Measurements from ENCODE around the gene RNF166. TPM values are rescaled to one million over a fixed set of nuclear protein-coding genes. Genes with fewer than 3 reads are reported as not detected.

Gene RNF166
- total RNA-seq, 1 donor from 2014 or later = 26.5 TPM

DNA sequence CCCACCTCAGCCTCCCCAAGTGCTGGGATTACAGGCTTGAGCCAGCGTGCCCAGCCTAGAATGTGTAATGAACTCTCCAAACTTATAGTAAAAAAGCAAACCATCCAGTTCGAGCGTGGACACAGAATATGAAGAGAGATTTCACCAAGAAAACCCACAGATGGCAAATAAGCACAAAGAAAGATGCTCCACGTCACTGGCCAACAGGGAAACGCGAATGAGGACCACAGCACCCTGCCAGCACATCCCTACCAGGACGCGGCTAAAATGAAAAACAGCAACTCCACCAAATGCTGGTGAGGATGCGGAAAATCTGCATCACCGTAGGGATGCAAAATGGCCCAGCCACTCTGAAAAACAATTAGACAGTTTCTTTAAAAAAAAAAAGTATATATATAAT lies 44.7 kb downstream of the RNF166 start:
- H3K27me3 Mint-ChIP-seq (ENCODE audit: unreplicated experiment) = peaks cover 8% of the 10 kb centered on the region
- DNase-seq = no peak

DNA sequence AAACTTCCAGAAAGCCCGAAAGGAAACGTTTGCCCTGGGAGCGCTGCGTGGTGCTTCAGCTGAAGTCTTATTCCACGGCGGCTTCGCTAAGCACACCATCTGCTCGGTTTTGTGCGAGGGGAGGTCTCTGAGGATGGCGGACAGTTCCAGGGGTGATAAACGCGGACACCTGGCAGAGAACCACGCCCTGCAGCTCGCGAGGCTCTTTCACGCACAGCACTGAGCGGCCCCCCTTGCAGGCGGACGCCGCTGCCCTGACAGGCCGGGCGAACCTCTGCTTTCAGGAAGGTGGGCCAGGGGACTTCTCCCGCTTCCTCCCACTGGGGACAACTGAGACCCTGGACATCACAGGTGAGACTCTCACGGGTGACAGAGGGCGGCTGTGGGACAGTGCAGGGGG lies 47.0 kb downstream of the RNF166 start:
- Mint-ChIP-seq H3K9me3 (ENCODE audit: unreplicated experiment) (peaks cover 8% of the 10 kb centered on the region), H3K36me3 (ENCODE audit: unreplicated experiment) (no peaks in the 10 kb centered on the region), H3K4me1 (ENCODE audit: low read depth, unreplicated experiment) (peaks cover 11% of the 10 kb centered on the region), H3K27ac (ENCODE audit: unreplicated experiment) (no peak overlapping the region), H3K4me3 (ENCODE audit: unreplicated experiment) (peak overlapping the region; percentile 52), H3K27me3 (ENCODE audit: unreplicated experiment) (peaks cover 14% of the 10 kb centered on the region)
- TF ChIP-seq, protein P1, sequence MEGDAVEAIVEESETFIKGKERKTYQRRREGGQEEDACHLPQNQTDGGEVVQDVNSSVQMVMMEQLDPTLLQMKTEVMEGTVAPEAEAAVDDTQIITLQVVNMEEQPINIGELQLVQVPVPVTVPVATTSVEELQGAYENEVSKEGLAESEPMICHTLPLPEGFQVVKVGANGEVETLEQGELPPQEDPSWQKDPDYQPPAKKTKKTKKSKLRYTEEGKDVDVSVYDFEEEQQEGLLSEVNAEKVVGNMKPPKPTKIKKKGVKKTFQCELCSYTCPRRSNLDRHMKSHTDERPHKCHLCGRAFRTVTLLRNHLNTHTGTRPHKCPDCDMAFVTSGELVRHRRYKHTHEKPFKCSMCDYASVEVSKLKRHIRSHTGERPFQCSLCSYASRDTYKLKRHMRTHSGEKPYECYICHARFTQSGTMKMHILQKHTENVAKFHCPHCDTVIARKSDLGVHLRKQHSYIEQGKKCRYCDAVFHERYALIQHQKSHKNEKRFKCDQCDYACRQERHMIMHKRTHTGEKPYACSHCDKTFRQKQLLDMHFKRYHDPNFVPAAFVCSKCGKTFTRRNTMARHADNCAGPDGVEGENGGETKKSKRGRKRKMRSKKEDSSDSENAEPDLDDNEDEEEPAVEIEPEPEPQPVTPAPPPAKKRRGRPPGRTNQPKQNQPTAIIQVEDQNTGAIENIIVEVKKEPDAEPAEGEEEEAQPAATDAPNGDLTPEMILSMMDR (IDR thresholded peaks at IDR 0.05; ENCODE audit: partially characterized antibody, unreplicated experiment) = no peak
- DNase-seq = no peak

More for the DNA sequence above, 44.7 kb downstream of the RNF166 start:
- TF ChIP-seq, protein P1 (IDR thresholded peaks at IDR 0.05; ENCODE audit: partially characterized antibody, unreplicated experiment) = no peak
- Mint-ChIP-seq H3K36me3 (ENCODE audit: unreplicated experiment) (no peaks in the 10 kb centered on the region), H3K4me1 (ENCODE audit: low read depth, unreplicated experiment) (peaks cover 7% of the 10 kb centered on the region), H3K9me3 (ENCODE audit: unreplicated experiment) (peaks cover 8% of the 10 kb centered on the region), H3K4me3 (ENCODE audit: unreplicated experiment) (peak overlapping the region; percentile 87), H3K27ac (ENCODE audit: unreplicated experiment) (peak overlapping the region; percentile 59)

DNA sequence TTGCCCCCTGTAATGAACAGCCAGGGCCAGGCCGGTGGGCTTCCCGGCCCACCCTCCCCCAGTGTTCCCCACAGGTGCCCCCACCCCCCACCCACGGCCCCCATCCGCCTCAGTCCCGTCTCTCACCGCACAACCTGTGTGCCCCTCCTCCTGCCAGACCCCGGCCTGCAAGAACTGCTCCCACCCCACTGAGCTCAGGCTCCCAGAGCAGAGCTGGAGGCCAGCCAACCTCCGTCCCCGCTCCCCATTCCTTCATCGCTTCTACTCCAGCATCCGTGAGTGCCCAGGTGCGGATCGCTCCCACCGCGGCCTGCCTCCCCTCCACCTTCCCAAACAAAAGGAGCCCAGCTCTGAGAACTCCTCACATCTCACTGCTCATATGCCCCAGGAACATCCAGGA lies 47.5 kb downstream of the RNF166 start:
- H3K36me3 Mint-ChIP-seq (ENCODE audit: unreplicated experiment) = no peaks in the 10 kb centered on the region
- H3K4me3 Mint-ChIP-seq (ENCODE audit: unreplicated experiment) = peak overlapping the region; percentile 52
- peaks cover 14% of the 10 kb centered on the region for H3K27me3 Mint-ChIP-seq (ENCODE audit: unreplicated experiment)
- no peak overlapping the region for H3K27ac Mint-ChIP-seq (ENCODE audit: unreplicated experiment)
- H3K4me1 Mint-ChIP-seq (ENCODE audit: low read depth, unreplicated experiment) = peaks cover 11% of the 10 kb centered on the region
- peaks cover 6% of the 10 kb centered on the region for H3K9me3 Mint-ChIP-seq (ENCODE audit: unreplicated experiment)
- DNase-seq = no peak
- TF ChIP-seq, protein P1 (IDR thresholded peaks at IDR 0.05; ENCODE audit: partially characterized antibody, unreplicated experiment) = no peak

DNA sequence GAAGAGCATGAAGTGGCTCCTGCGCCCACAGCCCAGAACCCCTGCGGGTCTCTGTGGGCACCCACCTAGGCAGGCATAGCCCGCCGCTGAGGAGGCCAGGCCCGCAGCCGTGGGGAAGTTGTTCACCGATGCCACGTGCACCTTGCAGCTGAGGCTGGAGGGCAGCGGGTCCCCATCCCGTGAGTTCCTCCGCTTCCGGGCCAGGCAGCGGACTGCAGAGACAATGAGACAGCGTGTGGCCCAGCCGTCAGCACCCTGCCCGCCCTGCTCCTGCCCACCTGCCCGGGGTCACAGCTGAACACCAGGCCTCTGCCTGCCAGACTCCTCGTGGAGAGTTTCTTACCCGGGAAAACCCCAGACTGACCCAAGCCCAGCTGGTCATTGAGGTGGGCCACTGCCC lies 48.8 kb downstream of the RNF166 start:
- no peak for DNase-seq
- Mint-ChIP-seq H3K27ac (ENCODE audit: unreplicated experiment) (no peak overlapping the region), H3K9me3 (ENCODE audit: unreplicated experiment) (peaks cover 4% of the 10 kb centered on the region), H3K4me3 (ENCODE audit: unreplicated experiment) (no peak overlapping the region), H3K4me1 (ENCODE audit: low read depth, unreplicated experiment) (peaks cover 11% of the 10 kb centered on the region), H3K36me3 (ENCODE audit: unreplicated experiment) (no peaks in the 10 kb centered on the region), H3K27me3 (ENCODE audit: unreplicated experiment) (peaks cover 10% of the 10 kb centered on the region)
- TF ChIP-seq, protein P1 (IDR thresholded peaks at IDR 0.05; ENCODE audit: partially characterized antibody, unreplicated experiment) = no peak

DNA sequence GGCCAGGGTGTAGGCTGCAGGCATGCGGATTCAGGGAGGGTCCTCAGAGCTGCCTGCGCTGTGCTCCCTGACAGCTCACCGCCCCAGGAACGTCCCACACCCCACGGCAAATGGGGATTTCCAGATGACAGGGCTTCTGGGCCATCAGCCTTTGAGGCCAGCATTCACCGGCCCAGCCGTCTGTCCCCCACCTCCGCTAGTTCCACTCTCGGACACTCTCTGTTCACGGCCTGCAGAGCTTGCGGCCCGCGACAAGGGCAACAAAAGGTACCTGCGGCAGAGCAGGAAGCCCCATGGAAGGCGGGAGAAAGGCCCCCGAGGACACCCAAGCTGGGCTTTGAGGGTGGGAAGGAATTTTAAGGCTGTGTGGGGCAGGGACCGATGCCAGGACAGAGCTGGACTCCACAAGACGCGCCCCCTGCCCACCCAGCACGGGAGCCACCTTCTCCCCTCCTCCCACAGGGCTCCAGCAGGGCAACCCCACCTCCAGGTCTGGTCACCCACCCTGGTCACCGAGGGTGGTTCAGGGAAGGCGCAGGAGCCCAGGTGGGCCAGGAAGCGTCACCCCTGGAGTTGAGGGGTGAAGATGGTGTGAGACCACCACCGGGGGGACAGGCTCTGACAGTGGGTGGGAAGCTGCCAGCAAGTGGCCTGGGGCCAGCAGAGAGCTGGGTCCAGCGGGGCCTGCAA lies 49.8 kb downstream of the RNF166 start:
- no peak overlapping the region for H3K4me3 Mint-ChIP-seq (ENCODE audit: unreplicated experiment)
- H3K27ac Mint-ChIP-seq (ENCODE audit: unreplicated experiment) = no peak overlapping the region
- peaks cover 11% of the 10 kb centered on the region for H3K4me1 Mint-ChIP-seq (ENCODE audit: low read depth, unreplicated experiment)
- H3K27me3 Mint-ChIP-seq (ENCODE audit: unreplicated experiment) = peaks cover 10% of the 10 kb centered on the region
- no peaks in the 10 kb centered on the region for H3K36me3 Mint-ChIP-seq (ENCODE audit: unreplicated experiment)
- H3K9me3 Mint-ChIP-seq (ENCODE audit: unreplicated experiment) = peaks cover 4% of the 10 kb centered on the region
- TF ChIP-seq, protein P1 (IDR thresholded peaks at IDR 0.05; ENCODE audit: partially characterized antibody, unreplicated experiment) = no peak
- no peak for DNase-seq
